Urothelium cell line (cell line): ENCODE results near the gene CENPX.

Experiments used
- DNase-seq: peaks from one replicate; pipeline ENCODE4 v3.0.0; 2011; ENCODE audit warnings: low spot score, mixed read lengths
- FAIRE-seq: peaks from 2 replicates; lab custom pipeline; 2011; peaks lifted over from hg19 to GRCh38; lab: Jason Lieb, UNC

Gene CENPX

GRCh38 chr17:82022310-82022980 lies at the start of gene CENPX:
Gene CENPX (minus strand): TSS chr17:82022878. CDS start chr17:82022861, 17 bp downstream.
- FAIRE-seq (peak; percentile 74), DNase-seq (no peak)

DNA sequence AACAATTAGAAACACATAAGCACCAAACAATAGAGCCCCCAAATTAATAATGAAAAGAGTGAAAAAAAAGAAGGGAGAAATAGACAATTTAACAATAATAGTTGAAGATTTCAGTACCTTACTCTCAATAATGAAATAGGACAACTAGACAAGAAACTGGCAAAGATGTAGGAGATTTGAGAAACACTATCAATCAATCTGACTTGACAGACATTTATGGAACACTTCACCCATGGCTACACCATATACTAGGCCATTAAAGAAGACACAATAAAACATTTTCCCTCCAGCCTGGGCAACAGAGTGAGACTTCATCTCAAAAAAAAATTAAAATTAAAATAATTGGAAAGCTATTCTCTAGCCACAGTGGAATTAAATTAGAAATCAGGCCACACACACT lies 47.9 kb upstream of the CENPX start:
- FAIRE-seq (no peak), DNase-seq (no peak)

- FAIRE-seq (peak; percentile 52), DNase-seq (peak; percentile 92)
Observed at GRCh38 chr17:82065638-82066303, 43.1 kb upstream of the CENPX start, which contains the start of gene DUS1L. Gene DUS1L (minus strand): TSS chr17:82065804. CDS start chr17:82065059, 745 bp downstream.

GRCh38 chr17:82065193-82065637 lies 42.5 kb upstream of the CENPX start:
- DNase-seq: no peak
- FAIRE-seq: no peak

DNA sequence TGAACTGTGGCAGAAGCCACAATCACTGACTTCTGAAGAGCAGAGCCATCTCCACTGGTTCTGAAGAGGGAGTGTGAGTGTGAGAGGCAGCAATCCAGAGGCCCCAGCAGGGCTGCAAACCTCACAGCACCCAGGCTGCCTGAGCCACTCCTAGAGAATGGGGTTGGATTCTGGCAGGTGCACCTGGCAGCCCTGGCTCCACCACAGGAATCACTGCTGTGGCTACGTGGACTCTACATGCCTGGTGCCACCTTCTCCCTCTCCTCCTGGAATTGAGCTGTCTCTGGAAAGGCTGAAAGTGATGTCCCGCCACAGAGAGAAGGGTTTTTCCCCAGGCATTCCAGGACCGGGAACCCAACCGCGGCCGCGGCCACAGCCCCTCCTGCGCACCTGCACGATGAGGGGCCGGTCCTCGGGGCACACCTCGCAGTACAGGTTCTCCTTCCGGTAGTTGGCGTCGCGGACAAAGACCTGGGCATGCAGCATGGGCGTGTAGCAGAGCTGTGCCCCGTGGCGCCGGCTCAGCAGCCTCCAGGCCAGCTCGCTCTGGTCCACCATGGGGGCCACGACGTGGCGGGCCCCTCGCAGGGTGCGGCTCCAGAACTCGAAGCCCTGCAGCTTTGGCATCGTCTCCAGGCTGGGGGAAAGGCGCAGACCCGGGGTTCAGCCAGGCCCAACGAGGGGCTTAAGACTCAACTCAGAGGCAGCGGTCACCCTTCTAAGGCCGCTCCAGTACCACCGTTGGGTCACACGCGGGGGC lies 41.9 kb upstream of the CENPX start:
- DNase-seq: peak; percentile 39
- no peak for FAIRE-seq

- FAIRE-seq (no peak), DNase-seq (no peak)
Observed at GRCh38 chr17:82063424-82064415, 41.0 kb upstream of the CENPX start.

DNA sequence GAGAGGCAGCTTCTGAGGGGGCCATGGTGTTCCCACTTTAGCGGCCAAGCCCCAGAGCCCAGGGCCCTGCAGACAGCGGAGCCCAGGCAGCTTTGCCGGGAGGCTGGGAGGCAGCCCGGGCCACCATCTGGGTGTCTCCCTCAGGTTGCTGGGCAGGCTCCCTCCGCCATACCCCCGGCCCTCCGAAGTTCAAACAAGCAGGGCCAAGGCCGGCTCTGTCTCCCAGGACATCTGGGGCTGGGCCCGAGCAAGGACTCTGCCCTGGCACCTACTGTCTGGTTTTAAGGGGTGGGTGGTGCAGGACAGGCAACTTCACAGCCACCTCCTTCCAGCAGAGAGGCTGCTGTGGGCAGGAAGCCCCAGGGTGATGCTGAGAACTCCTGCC lies 40.3 kb upstream of the CENPX start:
- DNase-seq (no peak), FAIRE-seq (no peak)

DNA sequence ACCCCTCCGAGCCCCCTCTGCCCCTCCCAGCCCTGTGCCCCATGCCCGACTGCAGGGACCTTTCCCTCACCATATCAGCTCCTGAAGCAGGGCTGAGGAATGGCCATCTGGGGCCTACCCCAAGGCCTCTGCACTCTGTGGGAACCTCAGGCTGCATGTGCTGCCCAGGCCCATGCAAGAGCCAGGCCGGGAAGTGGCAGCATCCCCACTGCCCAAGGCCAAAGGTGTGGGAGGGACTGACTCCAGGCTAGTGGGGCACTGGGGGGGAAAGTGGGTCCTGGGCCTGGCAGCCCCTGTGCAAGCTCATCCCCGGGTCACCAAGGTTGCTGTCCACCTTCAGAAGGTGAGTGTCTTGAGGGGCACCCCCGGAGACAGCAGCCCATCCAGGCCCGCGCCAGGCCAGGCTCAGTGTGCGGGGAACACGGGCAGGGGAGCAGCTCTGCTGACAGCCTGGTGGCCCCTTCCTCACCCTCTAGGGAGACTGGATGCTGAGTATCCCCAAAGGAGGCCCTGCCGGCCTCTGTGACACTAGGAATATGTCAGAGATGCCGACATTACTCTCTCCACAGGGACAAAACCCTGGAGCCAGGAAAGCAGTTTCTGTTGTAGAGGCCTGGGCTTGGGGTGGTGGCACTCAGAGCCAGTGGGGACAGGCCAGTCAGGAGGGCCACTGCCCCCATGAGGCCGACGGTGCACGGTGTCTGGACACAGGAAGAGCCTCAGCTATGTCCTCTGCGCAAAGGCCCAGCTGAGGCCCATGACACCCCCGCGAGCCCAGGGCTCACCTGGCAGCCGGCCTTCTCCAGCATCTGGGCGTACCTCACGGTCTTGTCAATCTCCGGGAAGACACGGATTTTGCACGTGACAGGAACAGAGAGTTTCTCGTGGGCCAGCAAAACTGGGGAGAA lies 39.7 kb upstream of the CENPX start:
- no peak for FAIRE-seq
- DNase-seq: no peak

GRCh38 chr17:82061047-82061925 lies 38.6 kb upstream of the CENPX start:
- peak; percentile 9 for FAIRE-seq
- no peak for DNase-seq

- no peak for DNase-seq
- FAIRE-seq: no peak
Observed at GRCh38 chr17:82060614-82061013, 37.9 kb upstream of the CENPX start.

- DNase-seq (no peak), FAIRE-seq (no peak)
Observed at GRCh38 chr17:82060001-82060380, 37.3 kb upstream of the CENPX start.

GRCh38 chr17:82059272-82060000 lies 36.8 kb upstream of the CENPX start:
- FAIRE-seq: peak; percentile 58
- no peak for DNase-seq

DNA sequence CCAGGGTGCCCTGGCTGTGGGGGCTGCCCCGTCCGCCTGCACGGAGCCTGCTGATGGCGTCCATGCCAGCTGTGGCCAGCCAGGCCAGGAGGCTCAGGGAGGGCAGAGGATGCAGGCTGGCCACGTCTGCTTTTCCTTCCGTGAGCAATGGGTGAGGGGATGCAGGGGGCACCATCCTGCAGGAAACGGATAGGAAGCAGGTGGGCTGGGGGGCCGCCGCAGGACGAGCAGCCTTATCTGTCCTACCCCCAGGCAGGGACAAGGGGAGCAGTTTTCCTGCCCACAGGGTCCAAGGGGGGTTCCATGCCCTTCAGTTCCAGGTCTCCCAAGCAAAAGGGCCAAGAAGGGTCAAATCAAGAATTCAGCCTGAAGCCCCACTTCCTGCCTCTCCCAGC lies 36.2 kb upstream of the CENPX start:
- DNase-seq: no peak
- FAIRE-seq: peak; percentile 65

DNA sequence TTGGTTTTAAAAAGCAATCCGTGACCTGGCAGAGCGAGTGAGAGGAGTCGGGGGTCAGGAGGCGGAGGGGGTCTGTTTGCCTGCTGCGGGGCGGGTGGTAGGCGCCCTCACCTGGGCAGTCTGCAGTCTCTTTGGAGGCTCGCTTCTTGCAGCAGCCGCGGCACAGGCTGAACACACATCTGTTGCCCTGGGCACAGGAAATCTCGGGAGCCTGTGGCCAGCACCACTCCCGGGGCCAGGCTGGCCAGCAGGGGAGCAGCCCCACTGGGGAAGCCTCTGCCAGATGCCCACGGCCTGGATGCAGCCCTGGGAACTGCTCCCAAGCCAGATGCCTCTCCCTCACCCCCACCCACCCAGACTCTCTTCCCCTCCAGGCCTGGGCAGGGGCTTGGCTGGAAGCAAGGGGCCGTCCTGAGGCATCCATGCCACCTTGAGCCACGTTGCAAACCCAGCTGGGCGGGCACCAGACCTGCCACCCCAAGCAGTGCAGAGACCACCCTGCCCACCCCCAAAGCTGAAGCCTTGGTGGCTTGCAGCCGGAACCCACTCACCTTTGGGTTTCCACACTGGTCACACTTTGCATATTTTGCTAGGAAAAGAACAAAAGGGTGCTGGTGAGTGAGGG lies 35.7 kb upstream of the CENPX start:
- DNase-seq: no peak
- no peak for FAIRE-seq

GRCh38 chr17:82056729-82057621 lies 34.3 kb upstream of the CENPX start:
- DNase-seq (no peak), FAIRE-seq (no peak)

- FAIRE-seq (peak; percentile 37), DNase-seq (no peak)
Observed at GRCh38 chr17:82055965-82056728, 33.5 kb upstream of the CENPX start.
